Liver (tissue), 9 donors: ENCODE measurements around the gene HBZ. TPM values are rescaled to one million over a fixed set of nuclear protein-coding genes. Genes with fewer than 3 reads are reported as not detected.

Experiments
- DNase-seq: peaks from one replicate; pipeline ENCODE4 v3.0.0-alpha.2; 2017; ENCODE audit warnings: low spot score
- H3K27ac ChIP-seq, 2 donors: one replicate each; pipeline ENCODE4 v1.7.0; 2013; ENCODE audit warnings: inconsistent platforms in 2 of 2, low read length in 2 of 2, control low read depth in 1 of 2, low read depth in 1 of 2, mild to moderate bottlenecking in 1 of 2
- H3K27me3 ChIP-seq, 4 donors: one replicate each; pipeline versions ENCODE4 v1.6.1 to v1.7.0; 2013; ENCODE audit warnings: low read length in 3 of 4, inconsistent platforms in 1 of 4, mild to moderate bottlenecking in 1 of 4, moderate library complexity in 1 of 4; ENCODE audit not compliant: control insufficient read depth in 4 of 4, insufficient read depth in 4 of 4
- H3K36me3 ChIP-seq, 4 donors: one replicate each; pipeline versions ENCODE4 v1.6.1 to v1.7.0; 2013; ENCODE audit warnings: low read length in 3 of 4, mild to moderate bottlenecking in 3 of 4, low read depth in 1 of 4, moderate library complexity in 1 of 4; ENCODE audit not compliant: control insufficient read depth in 4 of 4, insufficient read depth in 3 of 4
- H3K4me1 ChIP-seq, 4 donors: one replicate each; pipeline versions ENCODE4 v1.6.1 to v1.7.0; 2013; ENCODE audit warnings: low read length in 3 of 4, mild to moderate bottlenecking in 3 of 4, moderate library complexity in 1 of 4; ENCODE audit not compliant: control insufficient read depth in 4 of 4, insufficient read depth in 4 of 4
- H3K4me3 ChIP-seq, 3 donors: one replicate each; pipeline versions ENCODE4 v1.6.1 to v1.7.0; 2013; ENCODE audit warnings: low read length in 3 of 3, control low read depth in 1 of 3, low read depth in 1 of 3, mild to moderate bottlenecking in 1 of 3
- H3K9ac ChIP-seq, 2 donors: one replicate each; pipeline ENCODE4 v1.7.0; 2013; ENCODE audit warnings: low read length in 2 of 2, mild to moderate bottlenecking in 2 of 2, moderate library complexity in 2 of 2, control low read depth in 1 of 2, low read depth in 1 of 2
- H3K9me3 ChIP-seq, 4 donors: one replicate each; pipeline versions ENCODE4 v1.6.1 to v1.7.0; 2013; ENCODE audit warnings: low read length in 3 of 4; ENCODE audit not compliant: control insufficient read depth in 4 of 4
- ATF3 ChIP-seq: IDR thresholded peaks from 2 replicates; pipeline ENCODE4 v1.6.1; 2016; ENCODE audit warnings: antibody characterized with exemption
- EGR1 ChIP-seq, 2 donors: IDR thresholded peaks; 2 replicates each; pipeline ENCODE4 v1.6.1; 2016 to 2018; ENCODE audit warnings: antibody characterized with exemption in 2 of 2, low read depth in 2 of 2
- FOXA2 ChIP-seq: IDR thresholded peaks from 2 replicates; pipeline ENCODE4 v1.6.1; 2016; ENCODE audit warnings: antibody characterized with exemption
- GABPA ChIP-seq, 2 donors: IDR thresholded peaks in 1 of 2; conservative IDR thresholded peaks in 1 of 2; 2 replicates each; pipeline ENCODE4 v1.6.1; 2016; ENCODE audit warnings: antibody characterized with exemption in 2 of 2, mild to moderate bottlenecking in 1 of 2, moderate library complexity in 1 of 2
- HNF4A ChIP-seq, 2 donors: conservative IDR thresholded peaks; 2 replicates each; pipeline ENCODE4 v1.6.1; 2016; ENCODE audit warnings: antibody characterized with exemption in 2 of 2, mild to moderate bottlenecking in 2 of 2
- HNF4G ChIP-seq: IDR thresholded peaks from 2 replicates; pipeline ENCODE4 v1.6.1; 2016; ENCODE audit warnings: antibody characterized with exemption
- JUND ChIP-seq, 2 donors: IDR thresholded peaks; 2 replicates each; pipeline ENCODE4 v1.6.1; 2016; ENCODE audit warnings: antibody characterized with exemption in 2 of 2
- MAX ChIP-seq: IDR thresholded peaks from 2 replicates; pipeline ENCODE4 v1.6.1; 2016; ENCODE audit warnings: antibody characterized with exemption
- NR2F2 ChIP-seq: IDR thresholded peaks from 2 replicates; pipeline ENCODE4 v1.6.1; 2016; ENCODE audit warnings: antibody characterized with exemption
- RXRA ChIP-seq, 2 donors: IDR thresholded peaks; 2 replicates each; pipeline ENCODE4 v1.6.1; 2017 to 2018; ENCODE audit warnings: antibody characterized with exemption in 2 of 2, mild to moderate bottlenecking in 1 of 2
- SP1 ChIP-seq: IDR thresholded peaks from 2 replicates; pipeline ENCODE4 v1.6.1; 2018; ENCODE audit warnings: antibody characterized with exemption, mild to moderate bottlenecking
- TAF1 ChIP-seq: conservative IDR thresholded peaks from 2 replicates; pipeline ENCODE4 v1.6.1; 2016; ENCODE audit warnings: antibody characterized with exemption, mild to moderate bottlenecking
- YY1 ChIP-seq: IDR thresholded peaks from 2 replicates; pipeline ENCODE4 v1.6.1; 2016; ENCODE audit warnings: antibody characterized with exemption, mild to moderate bottlenecking
- ZBTB33 ChIP-seq: IDR thresholded peaks from 2 replicates; pipeline ENCODE4 v1.6.1; 2016; ENCODE audit warnings: antibody characterized with exemption
- WGBS: extraction: QIAGEN DNeasy Blood & Tissue Kit; methylation state at CpG from one replicate; pipeline ENCODE4 v1.1.7; 2013; 5-methylcytosine and 5-hydroxymethylcytosine counted together
- polyA plus RNA-seq, 2 donors: library from polyadenylated mRNA; stranded (reverse) in 1 of 2; unstranded in 1 of 2; fragments of 200-250 nt in 1 of 2; fragments of >200 nt in 1 of 2; fragmentation: Nextera tagmentation in 1 of 2; extraction: Ambion mirVana in 1 of 2; gene quantifications; one replicate each; pipeline versions ENCODE4 v1.2.1 to v1.2.3, GENCODE V29; 2013 to 2015
- total RNA-seq, 2 donors: library from RNA; depleted of rRNA; stranded (reverse); fragments of >200 nt; gene quantifications; one replicate each; pipeline ENCODE4 v1.2.3, GENCODE V29; 2014
- donor health status: healthy.
- donor health status: healthy.
- donor health status: healthy.
- donor health status: healthy.
- donor health status: healthy.

Gene HBZ
- total and polyA plus RNA-seq, 4 donors = 55.8 TPM; not detected in 3

- no peak for TF ChIP-seq ZBTB33
- TF ChIP-seq EGR1 (IDR thresholded peaks at IDR 0.05; ENCODE audit: low read depth in 2 of 2) = no peak
- TF ChIP-seq RXRA (IDR thresholded peaks at IDR 0.05) = no peak
- TF ChIP-seq TAF1 = no peak
- no peak for TF ChIP-seq HNF4A (conservative IDR thresholded peaks at IDR 0.05)
These were observed 34.9 kb downstream of the HBZ start (continued) for GRCh38 chr16:187330-187729.

GRCh38 chr16:188674-189073, 36.2 kb downstream of the HBZ start:
- peaks cover 12 to 53% (median 37%) of the 10 kb centered on the region in 4 donors for H3K36me3 ChIP-seq
- no peak overlapping the region for H3K4me3 ChIP-seq
- no peaks in the 10 kb centered on the region for H3K9me3 ChIP-seq
- no peaks in the 10 kb centered on the region for H3K27me3 ChIP-seq
- no peak for TF ChIP-seq JUND (IDR thresholded peaks at IDR 0.05)
- TF ChIP-seq EGR1 (IDR thresholded peaks at IDR 0.05; ENCODE audit: low read depth in 2 of 2) = no peak
- no peak for TF ChIP-seq FOXA2
- TF ChIP-seq YY1 = no peak
- TF ChIP-seq HNF4G = no peak
- TF ChIP-seq MAX = no peak
- no peak for TF ChIP-seq TAF1
- TF ChIP-seq NR2F2 = no peak
- no peak for TF ChIP-seq GABPA (IDR thresholded peaks at IDR 0.05 in 1 of 2, conservative IDR thresholded peaks at IDR 0.05 in 1 of 2)
- TF ChIP-seq SP1 = no peak
- TF ChIP-seq HNF4A (conservative IDR thresholded peaks at IDR 0.05) = no peak
- no peak for TF ChIP-seq ATF3
- no peak for TF ChIP-seq RXRA (IDR thresholded peaks at IDR 0.05)
- H3K4me1 ChIP-seq = no peaks in the 10 kb centered on the region
- H3K9ac ChIP-seq = no peak overlapping the region
- no peak for DNase-seq
- no peak overlapping the region for H3K27ac ChIP-seq
- WGBS = 79% methylated on average over 8 of the region's 8 CpGs

- DNase-seq = no peak
- H3K4me3 ChIP-seq = no peak overlapping the region
- WGBS = 96% methylated on average over 34 of the region's 34 CpGs
- no peaks in the 10 kb centered on the region for H3K4me1 ChIP-seq
- peaks cover 13 to 56% (median 43%) of the 10 kb centered on the region in 4 donors for H3K36me3 ChIP-seq
- no peak overlapping the region for H3K27ac ChIP-seq
- TF ChIP-seq SP1 (no peak), HNF4G (no peak), ATF3 (no peak), JUND (IDR thresholded peaks at IDR 0.05) (no peak), RXRA (IDR thresholded peaks at IDR 0.05) (no peak), YY1 (no peak), MAX (no peak)
- no peaks in the 10 kb centered on the region for H3K9me3 ChIP-seq
- no peaks in the 10 kb centered on the region for H3K27me3 ChIP-seq
- H3K9ac ChIP-seq = no peak overlapping the region
These were observed 37.3 kb downstream of the HBZ start for GRCh38 chr16:189604-190186.
